Amniotic epithelial cell (primary cell): ENCODE measurements around the gene HMCN2.

Experiments used
- DNase-seq: peaks from one replicate; pipeline ENCODE4 v3.0.0-alpha.2; 2010; ENCODE audit warnings: low read depth

Gene HMCN2

GRCh38 chr9:130265431-130266235, at the start of gene HMCN2:
Gene HMCN2, plus strand, starts transcription at chr9:130265760. Its CDS starts 119 bp downstream, at chr9:130265879.
- peak; percentile 18 for DNase-seq

- DNase-seq, result no peak
These were observed 47.7 kb upstream of the HMCN2 start for GRCh38 chr9:130217838-130218237.

GRCh38 chr9:130219661-130220096, 45.9 kb upstream of the HMCN2 start:
- DNase-seq, result no peak

GRCh38 chr9:130220352-130220751, 45.2 kb upstream of the HMCN2 start:
- DNase-seq, result peak; percentile 43

- DNase-seq, result no peak
These were observed 42.7 kb upstream of the HMCN2 start for GRCh38 chr9:130222833-130223232.

- no peak for DNase-seq
These were observed 40.5 kb upstream of the HMCN2 start for GRCh38 chr9:130225071-130225470.

GRCh38 chr9:130225586-130225985, 40.0 kb upstream of the HMCN2 start:
- DNase-seq, result no peak

GRCh38 chr9:130226112-130226511, 39.4 kb upstream of the HMCN2 start:
- DNase-seq, result no peak

- no peak for DNase-seq
These were observed 37.7 kb upstream of the HMCN2 start for GRCh38 chr9:130227833-130228232.

- no peak for DNase-seq
These were observed 35.8 kb upstream of the HMCN2 start for GRCh38 chr9:130229759-130230158.

GRCh38 chr9:130230631-130231030, 34.9 kb upstream of the HMCN2 start:
- DNase-seq, result no peak

GRCh38 chr9:130232899-130233586, 32.5 kb upstream of the HMCN2 start:
- no peak for DNase-seq

GRCh38 chr9:130233587-130233945, 32.0 kb upstream of the HMCN2 start:
- DNase-seq, result no peak

- no peak for DNase-seq
These were observed 31.0 kb upstream of the HMCN2 start for GRCh38 chr9:130234340-130235260.

- DNase-seq, result peak; percentile 29
These were observed 29.8 kb upstream of the HMCN2 start for GRCh38 chr9:130235558-130236435.

GRCh38 chr9:130236436-130236985, 29.0 kb upstream of the HMCN2 start:
- no peak for DNase-seq

- DNase-seq, result no peak
These were observed 28.5 kb upstream of the HMCN2 start for GRCh38 chr9:130237076-130237475.

GRCh38 chr9:130237763-130238524, 27.6 kb upstream of the HMCN2 start:
- no peak for DNase-seq

- DNase-seq, result no peak
These were observed 26.2 kb upstream of the HMCN2 start for GRCh38 chr9:130239363-130239695.

GRCh38 chr9:130239741-130240241, 25.8 kb upstream of the HMCN2 start:
- DNase-seq, result peak; percentile 18
